ENCODE results near the gene ADAM17.

DNA sequence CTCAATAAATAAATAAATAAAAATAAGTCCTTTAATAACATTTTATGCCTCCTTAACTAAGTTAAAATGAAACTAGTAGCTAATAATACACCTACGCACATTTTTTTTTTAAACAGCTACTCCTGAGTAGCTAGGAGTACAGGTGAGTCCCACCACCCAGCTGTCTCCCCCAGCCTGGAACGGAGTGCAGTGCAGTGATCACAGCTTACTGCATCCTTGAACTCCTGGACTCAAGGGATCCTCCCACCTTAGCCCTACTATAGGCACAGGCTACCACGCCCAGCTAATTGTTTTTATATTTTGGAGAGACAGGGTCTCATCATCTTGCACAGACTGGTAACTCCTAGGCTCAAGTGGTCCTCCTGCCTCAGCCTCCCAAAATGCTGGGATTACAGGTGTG lies 46.8 kb upstream of the ADAM17 start:
- TF ChIP-seq, protein P1, sequence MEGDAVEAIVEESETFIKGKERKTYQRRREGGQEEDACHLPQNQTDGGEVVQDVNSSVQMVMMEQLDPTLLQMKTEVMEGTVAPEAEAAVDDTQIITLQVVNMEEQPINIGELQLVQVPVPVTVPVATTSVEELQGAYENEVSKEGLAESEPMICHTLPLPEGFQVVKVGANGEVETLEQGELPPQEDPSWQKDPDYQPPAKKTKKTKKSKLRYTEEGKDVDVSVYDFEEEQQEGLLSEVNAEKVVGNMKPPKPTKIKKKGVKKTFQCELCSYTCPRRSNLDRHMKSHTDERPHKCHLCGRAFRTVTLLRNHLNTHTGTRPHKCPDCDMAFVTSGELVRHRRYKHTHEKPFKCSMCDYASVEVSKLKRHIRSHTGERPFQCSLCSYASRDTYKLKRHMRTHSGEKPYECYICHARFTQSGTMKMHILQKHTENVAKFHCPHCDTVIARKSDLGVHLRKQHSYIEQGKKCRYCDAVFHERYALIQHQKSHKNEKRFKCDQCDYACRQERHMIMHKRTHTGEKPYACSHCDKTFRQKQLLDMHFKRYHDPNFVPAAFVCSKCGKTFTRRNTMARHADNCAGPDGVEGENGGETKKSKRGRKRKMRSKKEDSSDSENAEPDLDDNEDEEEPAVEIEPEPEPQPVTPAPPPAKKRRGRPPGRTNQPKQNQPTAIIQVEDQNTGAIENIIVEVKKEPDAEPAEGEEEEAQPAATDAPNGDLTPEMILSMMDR (CRISPR knock-in tag; IDR thresholded peaks at IDR 0.05) = no peak
- TF ChIP-seq TBL1XR1 (IDR thresholded peaks at IDR 0.05; ENCODE audit: borderline replicate concordance, low read length, partially characterized antibody) = no peak
- TF ChIP-seq ELF1 (CRISPR knock-in tag; IDR thresholded peaks at IDR 0.05) = no peak
- no peak for TF ChIP-seq EZH2 (conservative IDR thresholded peaks at IDR 0.05; ENCODE audit: low read depth, low read length)
- no peak for TF ChIP-seq NAIF1 (CRISPR knock-in tag; IDR thresholded peaks at IDR 0.05; ENCODE audit: borderline replicate concordance)
- TF ChIP-seq TBP (CRISPR knock-in tag; IDR thresholded peaks at IDR 0.05) = no peak
- TF ChIP-seq RFX5 (IDR thresholded peaks at IDR 0.05; ENCODE audit: low read depth, low read length) = no peak
- TF ChIP-seq NCOR1 (IDR thresholded peaks at IDR 0.05; ENCODE audit: borderline replicate concordance, low read length) = no peak
- TF ChIP-seq, protein P2, sequence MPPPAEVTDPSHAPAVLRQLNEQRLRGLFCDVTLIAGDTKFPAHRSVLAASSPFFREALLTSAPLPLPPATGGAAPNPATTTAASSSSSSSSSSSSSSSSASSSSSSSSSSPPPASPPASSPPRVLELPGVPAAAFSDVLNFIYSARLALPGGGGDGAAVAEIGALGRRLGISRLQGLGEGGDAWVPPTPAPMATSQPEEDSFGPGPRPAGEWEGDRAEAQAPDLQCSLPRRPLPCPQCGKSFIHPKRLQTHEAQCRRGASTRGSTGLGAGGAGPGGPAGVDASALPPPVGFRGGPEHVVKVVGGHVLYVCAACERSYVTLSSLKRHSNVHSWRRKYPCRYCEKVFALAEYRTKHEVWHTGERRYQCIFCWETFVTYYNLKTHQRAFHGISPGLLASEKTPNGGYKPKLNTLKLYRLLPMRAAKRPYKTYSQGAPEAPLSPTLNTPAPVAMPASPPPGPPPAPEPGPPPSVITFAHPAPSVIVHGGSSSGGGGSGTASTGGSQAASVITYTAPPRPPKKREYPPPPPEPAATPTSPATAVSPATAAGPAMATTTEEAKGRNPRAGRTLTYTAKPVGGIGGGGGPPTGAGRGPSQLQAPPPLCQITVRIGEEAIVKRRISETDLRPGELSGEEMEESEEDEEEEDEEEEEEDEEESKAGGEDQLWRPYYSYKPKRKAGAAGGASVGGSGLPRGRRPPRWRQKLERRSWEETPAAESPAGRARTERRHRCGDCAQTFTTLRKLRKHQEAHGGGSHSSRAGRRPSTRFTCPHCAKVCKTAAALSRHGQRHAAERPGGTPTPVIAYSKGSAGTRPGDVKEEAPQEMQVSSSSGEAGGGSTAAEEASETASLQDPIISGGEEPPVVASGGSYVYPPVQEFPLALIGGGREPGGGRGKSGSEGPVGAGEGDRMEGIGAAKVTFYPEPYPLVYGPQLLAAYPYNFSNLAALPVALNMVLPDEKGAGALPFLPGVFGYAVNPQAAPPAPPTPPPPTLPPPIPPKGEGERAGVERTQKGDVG (CRISPR knock-in tag; IDR thresholded peaks at IDR 0.05; ENCODE audit: borderline replicate concordance) = no peak
- TF ChIP-seq HDAC2 (CRISPR knock-in tag; IDR thresholded peaks at IDR 0.05) = no peak
- TF ChIP-seq, protein P3, sequence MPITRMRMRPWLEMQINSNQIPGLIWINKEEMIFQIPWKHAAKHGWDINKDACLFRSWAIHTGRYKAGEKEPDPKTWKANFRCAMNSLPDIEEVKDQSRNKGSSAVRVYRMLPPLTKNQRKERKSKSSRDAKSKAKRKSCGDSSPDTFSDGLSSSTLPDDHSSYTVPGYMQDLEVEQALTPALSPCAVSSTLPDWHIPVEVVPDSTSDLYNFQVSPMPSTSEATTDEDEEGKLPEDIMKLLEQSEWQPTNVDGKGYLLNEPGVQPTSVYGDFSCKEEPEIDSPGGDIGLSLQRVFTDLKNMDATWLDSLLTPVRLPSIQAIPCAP (CRISPR knock-in tag; IDR thresholded peaks at IDR 0.05; ENCODE audit: low read depth) = no peak
- TF ChIP-seq FOSL1 (CRISPR knock-in tag; IDR thresholded peaks at IDR 0.05; ENCODE audit: borderline replicate concordance) = no peak
- no peak for TF ChIP-seq HCFC1 (IDR thresholded peaks at IDR 0.05; ENCODE audit: low read depth, low read length)
